ENCODE measurements around the gene HAUS5. TPM values are rescaled to one million over a fixed set of nuclear protein-coding genes. Genes with fewer than 3 reads are reported as not detected.
A peak's percentile ranks its signal among the peaks of the same experiment; 100 is the strongest.

The HAUS5 gene
- total RNA-seq, 3 donors from 2014 or later, result 39.2 to 48.1 (median 41.3) TPM

DNA sequence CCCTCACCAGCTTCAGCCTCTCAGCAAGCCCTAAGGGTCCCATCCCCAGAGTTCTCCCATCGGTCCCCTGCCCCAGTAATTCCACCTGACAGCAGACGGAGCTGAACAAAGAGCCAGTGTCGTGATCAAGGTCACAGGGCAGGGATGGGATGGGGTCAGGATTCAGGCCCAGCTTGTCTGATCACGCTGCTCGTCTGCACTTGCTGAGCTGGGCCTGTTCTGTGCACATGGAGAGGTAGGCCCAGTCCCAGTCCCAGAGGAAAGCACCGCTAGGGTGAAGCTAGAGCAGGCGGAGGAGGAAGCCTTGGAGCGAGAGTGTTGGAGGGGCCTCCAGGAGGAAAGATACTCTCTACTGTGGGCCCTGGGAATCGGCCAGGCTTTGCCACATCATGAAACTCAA, 9.2 kb downstream of the HAUS5 start:
- H3K36me3 Mint-ChIP-seq (ENCODE audit: insufficient read depth), result peaks cover 8% of the 10 kb centered on the region
- no peak overlapping the region for H3K4me3 Mint-ChIP-seq
- ATAC-seq (no peak), DNase-seq (no peak)
- H3K9me3 Mint-ChIP-seq, result no peaks in the 10 kb centered on the region
- H3K27me3 Mint-ChIP-seq (ENCODE audit: low read depth), result no peaks in the 10 kb centered on the region
- H3K4me1 Mint-ChIP-seq (ENCODE audit: low read depth), result no peaks in the 10 kb centered on the region

DNA sequence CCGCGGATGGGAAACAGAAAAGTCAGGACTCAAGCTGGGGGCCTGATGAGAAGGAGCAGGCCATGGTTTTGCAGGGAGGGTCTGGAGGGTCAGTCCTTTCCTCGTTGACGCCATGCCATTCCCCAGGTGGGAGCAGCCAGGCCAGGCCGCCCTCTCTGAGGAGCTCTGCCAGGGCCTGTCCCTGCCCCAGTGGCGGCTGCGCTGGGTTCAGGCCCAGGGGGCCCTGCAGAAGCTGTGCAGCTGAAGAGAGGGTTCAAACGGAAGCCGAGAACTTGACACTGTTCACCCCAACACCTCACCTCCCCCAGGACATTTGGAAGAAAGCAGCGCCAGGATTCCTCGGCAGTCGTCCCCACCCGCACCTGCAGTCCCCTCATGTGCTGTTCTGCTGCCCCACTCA, 10.2 kb downstream of the HAUS5 start:
- no peaks in the 10 kb centered on the region for H3K9me3 Mint-ChIP-seq
- H3K4me3 Mint-ChIP-seq, result no peak overlapping the region
- no peak for ATAC-seq
- no peak for DNase-seq
- no peaks in the 10 kb centered on the region for H3K4me1 Mint-ChIP-seq (ENCODE audit: low read depth)
- H3K36me3 Mint-ChIP-seq (ENCODE audit: insufficient read depth), result peaks cover 8% of the 10 kb centered on the region
- no peaks in the 10 kb centered on the region for H3K27me3 Mint-ChIP-seq (ENCODE audit: low read depth)

DNA sequence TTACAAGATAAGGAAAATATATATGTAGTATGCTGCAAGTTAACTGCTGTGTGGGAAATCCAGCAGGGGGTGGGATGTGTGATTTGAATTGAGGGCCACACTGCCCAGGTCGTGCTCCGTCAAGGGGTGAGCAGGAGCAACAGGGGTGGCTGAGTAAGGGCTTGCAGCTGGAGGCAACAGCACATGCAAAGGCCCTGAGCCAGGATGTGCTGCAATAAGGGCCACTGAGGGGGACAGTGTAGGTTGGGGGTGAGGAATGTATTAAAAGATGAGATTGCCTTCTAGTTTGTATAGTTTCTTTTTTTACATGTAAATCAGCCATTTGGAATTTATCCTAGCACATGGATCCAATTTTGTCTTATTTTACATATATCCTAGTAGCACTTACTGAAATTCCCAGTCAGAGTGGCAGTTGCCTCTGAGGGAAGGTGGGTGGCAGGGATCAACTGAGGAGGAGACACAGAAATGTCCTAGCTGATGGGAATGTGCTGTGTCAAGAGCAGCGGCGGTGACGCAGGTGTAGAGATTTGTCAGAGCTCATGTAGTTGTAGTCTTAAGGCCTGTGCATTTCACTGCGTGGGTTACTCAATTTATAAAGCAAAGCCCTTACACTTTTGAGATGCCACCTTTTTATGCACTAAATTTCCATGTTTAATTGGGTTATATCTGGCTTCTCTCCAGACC, 10.9 kb downstream of the HAUS5 start:
- peaks cover 8% of the 10 kb centered on the region for H3K36me3 Mint-ChIP-seq (ENCODE audit: insufficient read depth)

DNA sequence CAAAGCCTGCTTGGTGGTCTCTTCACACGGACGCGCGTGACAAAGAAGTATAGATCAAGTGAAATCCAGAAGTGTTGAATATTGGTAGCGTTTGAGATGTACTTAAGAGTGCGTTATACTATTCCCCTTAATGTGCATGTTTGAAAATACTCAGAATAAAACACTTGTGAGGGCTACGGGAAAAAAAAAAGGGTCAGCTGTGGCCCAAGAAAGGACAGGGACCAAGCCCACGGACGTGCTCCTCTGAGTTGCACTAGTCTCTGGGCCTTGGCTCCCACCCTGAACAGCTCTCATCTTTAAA, 15.7 kb downstream of the HAUS5 start:
- Mint-ChIP-seq H3K4me3 (peak overlapping the region; percentile 100), H3K36me3 (ENCODE audit: insufficient read depth) (peaks cover 17% of the 10 kb centered on the region), H3K9me3 (no peaks in the 10 kb centered on the region), H3K4me1 (ENCODE audit: low read depth) (peaks cover 15% of the 10 kb centered on the region), H3K27me3 (ENCODE audit: low read depth) (no peaks in the 10 kb centered on the region)
- ATAC-seq (no peak), DNase-seq (no peak)

More for the DNA sequence above, 10.9 kb downstream of the HAUS5 start:
- H3K4me3 Mint-ChIP-seq, result no peak overlapping the region
- H3K27me3 Mint-ChIP-seq (ENCODE audit: low read depth), result no peaks in the 10 kb centered on the region
- H3K9me3 Mint-ChIP-seq, result no peaks in the 10 kb centered on the region
- ATAC-seq, result no peak
- H3K4me1 Mint-ChIP-seq (ENCODE audit: low read depth), result peaks cover 4% of the 10 kb centered on the region
- DNase-seq, result no peak

DNA sequence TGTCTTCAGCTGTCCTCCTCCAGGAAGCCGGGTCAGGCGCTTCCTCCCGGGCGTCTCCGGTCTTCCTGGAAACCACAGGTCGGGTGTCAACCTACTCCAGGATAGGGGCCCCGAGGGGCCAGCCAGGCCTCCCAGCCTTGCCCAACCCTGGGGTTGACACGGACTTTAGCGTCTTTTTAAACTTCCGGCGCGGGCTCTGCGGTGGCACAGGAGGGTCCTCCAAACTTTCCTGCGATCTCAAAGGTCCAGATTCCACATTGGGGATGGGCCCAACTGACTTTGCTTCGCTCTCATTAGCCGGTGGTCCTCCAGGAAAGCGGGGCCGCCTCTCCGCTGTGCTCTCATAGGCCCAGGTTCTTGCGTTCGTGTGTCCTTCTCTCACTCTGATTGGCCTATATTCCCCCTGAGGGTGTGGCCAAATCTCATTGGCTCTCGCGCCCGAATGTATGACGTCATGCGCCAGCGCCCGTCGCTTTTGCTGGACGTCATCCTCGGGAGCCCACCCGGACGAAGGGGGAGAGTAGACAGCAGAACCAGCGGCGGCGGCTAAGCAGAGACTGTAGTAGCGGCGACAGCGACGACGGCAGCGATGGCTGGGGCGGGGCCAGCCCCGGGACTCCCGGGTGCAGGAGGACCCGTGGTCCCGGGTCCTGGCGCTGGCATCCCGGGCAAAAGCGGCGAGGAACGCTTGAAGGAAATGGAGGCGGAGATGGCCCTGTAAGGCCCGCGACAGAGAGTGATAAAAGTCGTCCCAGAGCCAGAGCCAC, 16.2 kb downstream of the HAUS5 start, which contains the start of gene RBM42:
RBM42 (plus strand) TSS at position 472 of the 767 bp plus-strand sequence; CDS start at position 590, 118 bp downstream.
- peak; percentile 97 for DNase-seq
- Mint-ChIP-seq H3K27me3 (ENCODE audit: low read depth) (no peaks in the 10 kb centered on the region), H3K4me3 (peak within 1 kb of the TSS; percentile 100), H3K9me3 (no peaks in the 10 kb centered on the region), H3K4me1 (ENCODE audit: low read depth) (peaks cover 15% of the 10 kb centered on the region), H3K36me3 (ENCODE audit: insufficient read depth) (peaks cover 17% of the 10 kb centered on the region)
- peak; percentile 100 for ATAC-seq

DNA sequence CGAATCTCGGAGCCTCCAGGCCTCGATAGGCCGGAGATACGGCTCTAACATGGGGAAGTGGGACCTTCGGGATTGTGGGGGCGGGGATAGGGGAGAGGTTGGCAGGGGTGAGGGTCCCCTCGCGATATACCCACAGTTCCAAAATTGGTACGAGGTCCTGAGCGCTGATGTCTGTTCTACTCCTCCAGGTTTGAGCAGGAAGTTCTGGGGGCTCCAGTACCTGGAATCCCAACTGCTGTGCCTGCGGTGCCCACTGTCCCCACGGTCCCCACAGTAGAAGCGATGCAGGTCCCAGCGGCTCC, 16.7 kb downstream of the HAUS5 start:
- Mint-ChIP-seq H3K9me3 (no peaks in the 10 kb centered on the region), H3K36me3 (ENCODE audit: insufficient read depth) (peaks cover 17% of the 10 kb centered on the region), H3K4me3 (peak overlapping the region; percentile 100), H3K27me3 (ENCODE audit: low read depth) (no peaks in the 10 kb centered on the region), H3K4me1 (ENCODE audit: low read depth) (peaks cover 15% of the 10 kb centered on the region)
- ATAC-seq (no peak), DNase-seq (no peak)

DNA sequence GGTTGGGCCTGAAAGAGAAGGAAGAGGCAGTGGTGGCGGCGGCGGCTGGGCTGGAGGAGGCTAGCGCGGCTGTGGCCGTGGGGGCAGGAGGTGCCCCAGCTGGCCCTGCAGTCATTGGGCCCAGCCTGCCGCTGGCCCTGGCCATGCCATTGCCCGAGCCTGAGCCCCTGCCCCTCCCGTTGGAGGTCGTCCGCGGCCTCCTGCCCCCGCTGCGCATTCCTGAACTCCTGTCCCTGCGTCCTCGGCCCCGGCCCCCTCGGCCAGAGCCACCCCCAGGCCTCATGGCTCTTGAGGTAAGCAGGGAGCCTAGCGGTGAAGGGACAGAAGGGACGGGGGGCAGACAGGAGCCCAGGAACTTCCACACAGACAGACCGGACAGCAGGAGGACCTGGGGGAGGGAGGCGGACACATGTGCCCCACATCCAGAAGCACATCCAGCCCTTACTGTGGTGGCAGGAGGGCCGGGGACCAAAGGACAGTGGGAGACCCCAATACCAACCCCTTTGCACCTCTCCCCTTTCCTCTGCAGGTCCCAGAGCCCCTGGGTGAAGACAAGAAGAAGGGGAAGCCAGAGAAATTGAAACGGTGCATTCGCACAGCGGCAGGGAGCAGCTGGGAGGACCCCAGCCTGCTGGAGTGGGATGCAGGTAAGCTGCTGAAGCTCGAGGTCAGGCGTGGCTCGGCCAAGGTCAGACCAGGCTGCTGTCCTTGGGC, 21.3 kb downstream of the HAUS5 start:
- H3K9me3 Mint-ChIP-seq, result no peaks in the 10 kb centered on the region
- H3K4me3 Mint-ChIP-seq, result no peak overlapping the region
- DNase-seq (no peak), ATAC-seq (no peak)
- no peaks in the 10 kb centered on the region for H3K27me3 Mint-ChIP-seq (ENCODE audit: low read depth)
- H3K36me3 Mint-ChIP-seq (ENCODE audit: insufficient read depth), result peaks cover 33% of the 10 kb centered on the region
- peaks cover 7% of the 10 kb centered on the region for H3K4me1 Mint-ChIP-seq (ENCODE audit: low read depth)

DNA sequence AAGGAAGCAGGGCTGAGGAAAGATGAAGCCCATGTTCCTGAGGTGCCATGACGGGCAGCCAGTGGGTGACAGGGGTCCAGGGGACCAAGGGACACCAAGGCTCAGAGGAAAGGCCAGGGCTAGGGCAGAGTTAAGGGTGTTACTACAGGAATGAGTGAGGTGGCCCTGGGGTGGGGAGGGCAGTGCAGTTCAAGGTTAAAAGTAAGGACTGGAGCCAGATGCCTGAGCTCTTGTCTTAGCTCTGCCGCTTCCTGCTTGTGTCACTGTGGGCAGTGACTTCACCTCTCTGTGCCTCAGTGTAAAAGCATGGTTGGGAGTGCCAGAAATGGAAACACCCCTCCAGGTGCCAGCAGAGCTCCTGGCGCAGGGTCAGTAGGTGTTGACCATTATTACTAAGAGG, 24.1 kb downstream of the HAUS5 start:
- H3K36me3 Mint-ChIP-seq (ENCODE audit: insufficient read depth), result peaks cover 25% of the 10 kb centered on the region
- H3K27me3 Mint-ChIP-seq (ENCODE audit: low read depth), result no peaks in the 10 kb centered on the region
- DNase-seq (no peak), ATAC-seq (no peak)
- no peak overlapping the region for H3K4me3 Mint-ChIP-seq
- peaks cover 6% of the 10 kb centered on the region for H3K4me1 Mint-ChIP-seq (ENCODE audit: low read depth)
- no peaks in the 10 kb centered on the region for H3K9me3 Mint-ChIP-seq

DNA sequence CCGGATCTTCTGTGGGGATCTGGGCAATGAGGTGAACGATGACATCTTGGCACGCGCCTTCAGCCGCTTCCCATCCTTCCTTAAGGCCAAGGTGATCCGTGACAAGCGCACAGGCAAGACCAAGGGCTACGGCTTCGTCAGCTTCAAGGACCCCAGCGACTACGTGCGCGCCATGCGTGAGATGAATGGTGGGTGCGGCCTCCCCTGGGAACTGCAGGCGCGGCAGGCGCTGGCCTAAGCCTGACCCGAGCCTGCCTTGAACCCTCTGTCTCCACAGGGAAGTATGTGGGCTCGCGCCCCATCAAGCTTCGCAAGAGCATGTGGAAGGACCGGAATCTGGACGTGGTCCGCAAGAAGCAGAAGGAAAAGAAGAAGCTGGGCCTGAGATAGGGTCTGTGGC, 24.6 kb downstream of the HAUS5 start:
- no peak for ATAC-seq

DNA sequence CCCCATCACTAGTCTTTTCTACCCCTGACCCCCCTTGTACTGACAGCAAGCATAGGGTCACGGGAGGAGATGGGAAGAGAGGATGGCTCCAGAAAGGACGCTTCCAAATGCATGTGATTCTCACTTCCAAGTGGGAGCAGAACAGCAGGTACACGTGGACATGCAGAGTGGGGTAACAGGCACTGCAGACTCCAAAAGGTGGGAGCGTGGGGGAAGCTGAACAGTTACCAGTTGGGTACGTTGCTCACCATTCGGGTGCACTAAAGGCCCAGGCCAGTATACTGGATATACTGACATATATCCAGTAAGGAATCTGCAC, 26.7 kb downstream of the HAUS5 start:
- Mint-ChIP-seq H3K27me3 (ENCODE audit: low read depth) (no peaks in the 10 kb centered on the region), H3K4me1 (ENCODE audit: low read depth) (peaks cover 10% of the 10 kb centered on the region), H3K4me3 (no peak overlapping the region), H3K36me3 (ENCODE audit: insufficient read depth) (peaks cover 16% of the 10 kb centered on the region), H3K9me3 (no peaks in the 10 kb centered on the region)
- ATAC-seq (no peak), DNase-seq (no peak)

More for the DNA sequence above, 24.6 kb downstream of the HAUS5 start:
- peaks cover 8% of the 10 kb centered on the region for H3K4me1 Mint-ChIP-seq (ENCODE audit: low read depth)
- H3K36me3 Mint-ChIP-seq (ENCODE audit: insufficient read depth), result peaks cover 20% of the 10 kb centered on the region
- H3K27me3 Mint-ChIP-seq (ENCODE audit: low read depth), result no peaks in the 10 kb centered on the region
- no peak overlapping the region for H3K4me3 Mint-ChIP-seq
- no peaks in the 10 kb centered on the region for H3K9me3 Mint-ChIP-seq
- no peak for DNase-seq

DNA sequence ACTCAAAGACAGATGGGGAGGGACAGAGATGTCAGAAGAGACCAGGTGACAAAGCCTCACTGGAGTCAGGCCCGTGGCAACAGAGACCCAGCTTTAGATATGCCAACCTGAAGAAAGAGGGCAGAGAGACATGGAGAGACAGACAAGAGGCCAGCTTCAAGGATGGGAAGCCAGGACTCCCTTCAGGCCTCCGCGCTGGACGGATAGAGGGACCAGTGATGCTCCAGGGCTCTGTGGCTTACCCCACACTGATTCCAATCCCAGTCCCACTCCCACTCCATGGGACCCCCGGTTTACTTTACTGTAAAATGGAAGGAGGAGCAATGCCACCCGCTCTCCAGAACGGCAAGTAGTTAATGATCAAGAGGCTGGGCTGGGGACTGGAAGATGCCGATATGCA, 27.3 kb downstream of the HAUS5 start:
- H3K4me1 Mint-ChIP-seq (ENCODE audit: low read depth), result peaks cover 16% of the 10 kb centered on the region
- ATAC-seq (no peak), DNase-seq (no peak)
- peaks cover 16% of the 10 kb centered on the region for H3K36me3 Mint-ChIP-seq (ENCODE audit: insufficient read depth)
- H3K4me3 Mint-ChIP-seq, result no peak overlapping the region
- no peaks in the 10 kb centered on the region for H3K9me3 Mint-ChIP-seq
- no peaks in the 10 kb centered on the region for H3K27me3 Mint-ChIP-seq (ENCODE audit: low read depth)

DNA sequence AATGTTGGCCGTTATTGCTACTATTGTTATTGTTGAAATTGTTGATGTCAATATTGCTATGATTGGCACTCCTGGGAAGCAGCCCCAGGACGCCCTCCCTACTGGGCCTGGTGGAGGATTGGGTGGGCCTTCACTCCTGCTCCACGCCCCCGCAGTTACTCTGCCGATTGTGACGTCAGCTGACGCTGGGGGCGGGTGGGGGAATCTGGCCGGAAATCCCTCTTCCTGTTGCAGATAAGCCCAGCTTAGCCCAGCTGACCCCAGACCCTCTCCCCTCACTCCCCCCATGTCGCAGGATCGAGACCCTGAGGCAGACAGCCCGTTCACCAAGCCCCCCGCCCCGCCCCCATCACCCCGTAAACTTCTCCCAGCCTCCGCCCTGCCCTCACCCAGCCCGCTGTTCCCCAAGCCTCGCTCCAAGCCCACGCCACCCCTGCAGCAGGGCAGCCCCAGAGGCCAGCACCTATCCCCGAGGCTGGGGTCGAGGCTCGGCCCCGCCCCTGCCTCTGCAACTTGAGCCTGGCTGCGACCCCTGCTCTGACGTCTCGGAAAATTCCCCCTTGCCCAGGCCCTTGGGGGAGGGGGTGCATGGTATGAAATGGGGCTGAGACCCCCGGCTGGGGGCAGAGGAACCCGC, 29.1 kb downstream of the HAUS5 start, which contains the start of gene ETV2:
ETV2 (plus strand) TSS at position 231 of the 637 bp plus-strand sequence. CDS start 716 bp downstream, outside the sequence.
- H3K27me3 Mint-ChIP-seq (ENCODE audit: low read depth), result no peaks in the 10 kb centered on the region
- H3K4me1 Mint-ChIP-seq (ENCODE audit: low read depth), result peaks cover 23% of the 10 kb centered on the region
- peaks cover 9% of the 10 kb centered on the region for H3K36me3 Mint-ChIP-seq (ENCODE audit: insufficient read depth)
- H3K4me3 Mint-ChIP-seq, result peak within 1 kb of the TSS; percentile 38
- peak; percentile 47 for DNase-seq
- ATAC-seq, result no peak
- H3K9me3 Mint-ChIP-seq, result no peaks in the 10 kb centered on the region

DNA sequence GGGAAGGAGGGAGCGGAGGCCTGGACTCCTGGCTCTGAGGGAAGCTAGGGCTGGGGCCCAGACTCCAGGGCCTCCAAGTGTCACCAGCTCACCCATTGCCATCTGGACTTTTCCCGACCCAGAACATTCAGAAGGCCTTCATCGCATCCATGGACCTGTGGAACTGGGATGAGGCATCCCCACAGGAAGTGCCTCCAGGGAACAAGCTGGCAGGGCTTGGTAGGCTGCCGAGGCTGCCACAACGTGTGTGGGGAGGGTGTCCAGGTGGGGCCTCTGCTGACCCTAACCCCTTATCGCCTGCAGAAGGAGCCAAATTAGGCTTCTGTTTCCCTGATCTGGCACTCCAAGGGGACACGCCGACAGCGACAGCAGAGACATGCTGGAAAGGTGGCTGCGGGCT, 29.8 kb downstream of the HAUS5 start:
- peaks cover 24% of the 10 kb centered on the region for H3K4me1 Mint-ChIP-seq (ENCODE audit: low read depth)

DNA sequence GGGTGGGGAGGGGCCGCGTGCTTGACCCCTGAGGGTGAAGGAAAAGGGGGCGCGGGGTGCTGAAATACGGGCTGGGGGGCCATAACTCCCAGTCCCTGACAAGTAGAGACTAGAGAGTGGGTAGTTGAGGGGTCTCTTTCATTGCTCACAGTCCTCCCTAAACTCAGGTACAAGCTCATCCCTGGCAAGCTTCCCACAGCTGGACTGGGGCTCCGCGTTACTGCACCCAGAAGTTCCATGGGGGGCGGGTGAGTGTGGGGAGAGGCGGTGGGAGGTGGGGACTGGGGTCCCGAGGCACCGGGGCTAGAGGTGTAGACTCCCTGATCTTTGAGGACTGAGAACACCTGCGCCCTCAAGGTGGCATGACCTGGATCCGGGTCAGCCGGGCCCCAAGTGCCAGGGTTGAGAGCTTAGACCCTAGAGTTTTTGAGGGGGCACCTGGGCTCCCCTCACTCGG, 30.3 kb downstream of the HAUS5 start:
- Mint-ChIP-seq H3K9me3 (no peaks in the 10 kb centered on the region), H3K27me3 (ENCODE audit: low read depth) (no peaks in the 10 kb centered on the region), H3K4me1 (ENCODE audit: low read depth) (peaks cover 24% of the 10 kb centered on the region), H3K36me3 (ENCODE audit: insufficient read depth) (peaks cover under 1% of the 10 kb centered on the region), H3K4me3 (peak overlapping the region; percentile 79)
- DNase-seq (no peak), ATAC-seq (no peak)

More for the DNA sequence above, 29.8 kb downstream of the HAUS5 start:
- Mint-ChIP-seq H3K9me3 (no peaks in the 10 kb centered on the region), H3K36me3 (ENCODE audit: insufficient read depth) (peaks cover 3% of the 10 kb centered on the region), H3K4me3 (peak overlapping the region; percentile 37), H3K27me3 (ENCODE audit: low read depth) (no peaks in the 10 kb centered on the region)
- ATAC-seq (no peak), DNase-seq (no peak)

Data from activated T-cell treated with anti-CD3 and anti-CD28 coated beads, Interleukin-2, amount 50 U/mL, for 4 hours (primary cell).